H1 (cell line): ENCODE data around the gene COQ9. TPM values are rescaled to one million over a fixed set of nuclear protein-coding genes. Genes with fewer than 3 reads are reported as not detected.

ENCODE experiments used
- GABPA ChIP-seq: IDR thresholded peaks from 2 replicates; pipeline ENCODE4 v1.6.1; 2011; ENCODE audit warnings: mild to moderate bottlenecking, low read length, moderate library complexity, borderline replicate concordance; ENCODE audit not compliant: insufficient read depth
- RFX5 ChIP-seq: IDR thresholded peaks from 2 replicates; pipeline ENCODE4 v1.6.1; 2011; ENCODE audit warnings: low read depth, low read length, improper control_type of control experiment, borderline replicate concordance
- polyA plus RNA-seq, 7 experiments: library from polyadenylated mRNA; depleted of rRNA in 3 of 7; stranded (reverse) in 5 of 7; unstranded in 2 of 7; fragments of >200 nt in 5 of 7; fragments of 200-250 nt in 2 of 7; gene quantifications; 1 replicate in 5 of 7; 2 replicates in 1 of 7; 4 replicates in 1 of 7; pipeline versions ENCODE4 v1.2.1 to v1.2.3, GENCODE V29; 2011 to 2013; ENCODE audit warnings: missing spikeins in 2 of 7, mixed read lengths in 2 of 7
- total RNA-seq: library from RNA; stranded (reverse); fragmentation: NEBNext Ultra II Directional; extraction: Animal tissue kit (Norgen Biotek cat#: 25700); gene quantifications from 2 replicates; pipeline ENCODE4 v1.2.1, GENCODE V29; 2021
- TF ChIP-seq, protein P1 (sequence below): fragments of 300-600 bp; sonication (generic); IDR thresholded peaks from 2 replicates; pipeline ENCODE4 v1.7.1; 2012; ENCODE audit warnings: low read length, moderate library complexity, mild to moderate bottlenecking, inconsistent platforms; ENCODE audit not compliant: insufficient replicate concordance

COQ9 gene
- total and polyA plus RNA-seq, 2 of the 8 experiments (the other 6 are each of a cell fraction or from before 2014, with no cell fraction given): 33.3 to 60.3 TPM

DNA sequence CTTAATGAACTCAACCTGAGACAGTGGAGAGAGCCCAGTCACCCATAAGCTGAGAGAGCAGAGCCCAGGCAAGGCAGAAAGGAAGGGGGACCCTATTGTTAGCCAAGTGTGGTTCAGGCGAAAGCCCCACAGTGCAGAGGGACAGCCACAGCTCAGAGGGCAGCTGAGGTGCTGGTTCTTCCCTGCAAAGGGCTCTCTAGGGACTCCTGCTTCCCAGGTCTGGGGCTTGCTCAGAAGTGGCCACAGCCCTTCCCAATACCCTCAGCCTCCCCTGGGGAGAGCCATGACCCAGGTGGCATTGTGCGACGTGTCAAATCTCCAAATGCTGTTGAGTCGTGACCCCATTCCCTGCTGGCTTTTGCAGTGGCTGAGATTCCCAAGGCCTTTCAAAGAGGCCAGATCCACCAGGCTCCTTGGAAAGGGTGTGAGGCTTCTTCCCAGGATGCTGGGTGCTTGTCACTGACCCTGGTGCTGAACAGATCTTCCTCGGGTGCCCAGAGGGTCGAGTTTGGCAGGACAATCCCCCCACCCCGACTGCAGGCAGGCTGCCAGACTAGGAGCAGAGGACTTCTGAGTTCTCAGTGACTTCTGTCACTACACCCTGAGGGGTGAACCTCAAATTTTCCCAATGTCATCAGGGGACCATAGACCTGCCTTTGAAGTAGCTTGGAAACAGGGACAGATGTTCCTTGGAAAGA, 45.2 kb upstream of the COQ9 start (continued):
- TF ChIP-seq, protein P1, sequence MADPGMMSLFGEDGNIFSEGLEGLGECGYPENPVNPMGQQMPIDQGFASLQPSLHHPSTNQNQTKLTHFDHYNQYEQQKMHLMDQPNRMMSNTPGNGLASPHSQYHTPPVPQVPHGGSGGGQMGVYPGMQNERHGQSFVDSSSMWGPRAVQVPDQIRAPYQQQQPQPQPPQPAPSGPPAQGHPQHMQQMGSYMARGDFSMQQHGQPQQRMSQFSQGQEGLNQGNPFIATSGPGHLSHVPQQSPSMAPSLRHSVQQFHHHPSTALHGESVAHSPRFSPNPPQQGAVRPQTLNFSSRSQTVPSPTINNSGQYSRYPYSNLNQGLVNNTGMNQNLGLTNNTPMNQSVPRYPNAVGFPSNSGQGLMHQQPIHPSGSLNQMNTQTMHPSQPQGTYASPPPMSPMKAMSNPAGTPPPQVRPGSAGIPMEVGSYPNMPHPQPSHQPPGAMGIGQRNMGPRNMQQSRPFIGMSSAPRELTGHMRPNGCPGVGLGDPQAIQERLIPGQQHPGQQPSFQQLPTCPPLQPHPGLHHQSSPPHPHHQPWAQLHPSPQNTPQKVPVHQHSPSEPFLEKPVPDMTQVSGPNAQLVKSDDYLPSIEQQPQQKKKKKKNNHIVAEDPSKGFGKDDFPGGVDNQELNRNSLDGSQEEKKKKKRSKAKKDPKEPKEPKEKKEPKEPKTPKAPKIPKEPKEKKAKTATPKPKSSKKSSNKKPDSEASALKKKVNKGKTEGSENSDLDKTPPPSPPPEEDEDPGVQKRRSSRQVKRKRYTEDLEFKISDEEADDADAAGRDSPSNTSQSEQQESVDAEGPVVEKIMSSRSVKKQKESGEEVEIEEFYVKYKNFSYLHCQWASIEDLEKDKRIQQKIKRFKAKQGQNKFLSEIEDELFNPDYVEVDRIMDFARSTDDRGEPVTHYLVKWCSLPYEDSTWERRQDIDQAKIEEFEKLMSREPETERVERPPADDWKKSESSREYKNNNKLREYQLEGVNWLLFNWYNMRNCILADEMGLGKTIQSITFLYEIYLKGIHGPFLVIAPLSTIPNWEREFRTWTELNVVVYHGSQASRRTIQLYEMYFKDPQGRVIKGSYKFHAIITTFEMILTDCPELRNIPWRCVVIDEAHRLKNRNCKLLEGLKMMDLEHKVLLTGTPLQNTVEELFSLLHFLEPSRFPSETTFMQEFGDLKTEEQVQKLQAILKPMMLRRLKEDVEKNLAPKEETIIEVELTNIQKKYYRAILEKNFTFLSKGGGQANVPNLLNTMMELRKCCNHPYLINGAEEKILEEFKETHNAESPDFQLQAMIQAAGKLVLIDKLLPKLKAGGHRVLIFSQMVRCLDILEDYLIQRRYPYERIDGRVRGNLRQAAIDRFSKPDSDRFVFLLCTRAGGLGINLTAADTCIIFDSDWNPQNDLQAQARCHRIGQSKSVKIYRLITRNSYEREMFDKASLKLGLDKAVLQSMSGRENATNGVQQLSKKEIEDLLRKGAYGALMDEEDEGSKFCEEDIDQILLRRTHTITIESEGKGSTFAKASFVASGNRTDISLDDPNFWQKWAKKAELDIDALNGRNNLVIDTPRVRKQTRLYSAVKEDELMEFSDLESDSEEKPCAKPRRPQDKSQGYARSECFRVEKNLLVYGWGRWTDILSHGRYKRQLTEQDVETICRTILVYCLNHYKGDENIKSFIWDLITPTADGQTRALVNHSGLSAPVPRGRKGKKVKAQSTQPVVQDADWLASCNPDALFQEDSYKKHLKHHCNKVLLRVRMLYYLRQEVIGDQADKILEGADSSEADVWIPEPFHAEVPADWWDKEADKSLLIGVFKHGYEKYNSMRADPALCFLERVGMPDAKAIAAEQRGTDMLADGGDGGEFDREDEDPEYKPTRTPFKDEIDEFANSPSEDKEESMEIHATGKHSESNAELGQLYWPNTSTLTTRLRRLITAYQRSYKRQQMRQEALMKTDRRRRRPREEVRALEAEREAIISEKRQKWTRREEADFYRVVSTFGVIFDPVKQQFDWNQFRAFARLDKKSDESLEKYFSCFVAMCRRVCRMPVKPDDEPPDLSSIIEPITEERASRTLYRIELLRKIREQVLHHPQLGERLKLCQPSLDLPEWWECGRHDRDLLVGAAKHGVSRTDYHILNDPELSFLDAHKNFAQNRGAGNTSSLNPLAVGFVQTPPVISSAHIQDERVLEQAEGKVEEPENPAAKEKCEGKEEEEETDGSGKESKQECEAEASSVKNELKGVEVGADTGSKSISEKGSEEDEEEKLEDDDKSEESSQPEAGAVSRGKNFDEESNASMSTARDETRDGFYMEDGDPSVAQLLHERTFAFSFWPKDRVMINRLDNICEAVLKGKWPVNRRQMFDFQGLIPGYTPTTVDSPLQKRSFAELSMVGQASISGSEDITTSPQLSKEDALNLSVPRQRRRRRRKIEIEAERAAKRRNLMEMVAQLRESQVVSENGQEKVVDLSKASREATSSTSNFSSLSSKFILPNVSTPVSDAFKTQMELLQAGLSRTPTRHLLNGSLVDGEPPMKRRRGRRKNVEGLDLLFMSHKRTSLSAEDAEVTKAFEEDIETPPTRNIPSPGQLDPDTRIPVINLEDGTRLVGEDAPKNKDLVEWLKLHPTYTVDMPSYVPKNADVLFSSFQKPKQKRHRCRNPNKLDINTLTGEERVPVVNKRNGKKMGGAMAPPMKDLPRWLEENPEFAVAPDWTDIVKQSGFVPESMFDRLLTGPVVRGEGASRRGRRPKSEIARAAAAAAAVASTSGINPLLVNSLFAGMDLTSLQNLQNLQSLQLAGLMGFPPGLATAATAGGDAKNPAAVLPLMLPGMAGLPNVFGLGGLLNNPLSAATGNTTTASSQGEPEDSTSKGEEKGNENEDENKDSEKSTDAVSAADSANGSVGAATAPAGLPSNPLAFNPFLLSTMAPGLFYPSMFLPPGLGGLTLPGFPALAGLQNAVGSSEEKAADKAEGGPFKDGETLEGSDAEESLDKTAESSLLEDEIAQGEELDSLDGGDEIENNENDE: no peak
- TF ChIP-seq GABPA (no peak), RFX5 (no peak)
